Measurements from ENCODE around the gene OLFML2A.

- TF ChIP-seq CTCF (IDR thresholded peaks at IDR 0.05) (no peak), ATF2 (CRISPR knock-in tag; IDR thresholded peaks at IDR 0.05; ENCODE audit: borderline replicate concordance, low read depth) (no peak)
Measured at GRCh38 chr9:124733964-124734740, 42.8 kb upstream of the OLFML2A start.

Measured in WTC11 (cell line).